Measurements from ENCODE around the gene USP47. TPM values are rescaled to one million over a fixed set of nuclear protein-coding genes. Genes with fewer than 3 reads are reported as not detected.

USP47 gene
- total and polyA plus RNA-seq, 2 of the 13 experiments (the other 11 are each of a cell fraction or from before 2014, with no cell fraction given) = 12.2 to 52.7 TPM

- TF ChIP-seq, protein P1, sequence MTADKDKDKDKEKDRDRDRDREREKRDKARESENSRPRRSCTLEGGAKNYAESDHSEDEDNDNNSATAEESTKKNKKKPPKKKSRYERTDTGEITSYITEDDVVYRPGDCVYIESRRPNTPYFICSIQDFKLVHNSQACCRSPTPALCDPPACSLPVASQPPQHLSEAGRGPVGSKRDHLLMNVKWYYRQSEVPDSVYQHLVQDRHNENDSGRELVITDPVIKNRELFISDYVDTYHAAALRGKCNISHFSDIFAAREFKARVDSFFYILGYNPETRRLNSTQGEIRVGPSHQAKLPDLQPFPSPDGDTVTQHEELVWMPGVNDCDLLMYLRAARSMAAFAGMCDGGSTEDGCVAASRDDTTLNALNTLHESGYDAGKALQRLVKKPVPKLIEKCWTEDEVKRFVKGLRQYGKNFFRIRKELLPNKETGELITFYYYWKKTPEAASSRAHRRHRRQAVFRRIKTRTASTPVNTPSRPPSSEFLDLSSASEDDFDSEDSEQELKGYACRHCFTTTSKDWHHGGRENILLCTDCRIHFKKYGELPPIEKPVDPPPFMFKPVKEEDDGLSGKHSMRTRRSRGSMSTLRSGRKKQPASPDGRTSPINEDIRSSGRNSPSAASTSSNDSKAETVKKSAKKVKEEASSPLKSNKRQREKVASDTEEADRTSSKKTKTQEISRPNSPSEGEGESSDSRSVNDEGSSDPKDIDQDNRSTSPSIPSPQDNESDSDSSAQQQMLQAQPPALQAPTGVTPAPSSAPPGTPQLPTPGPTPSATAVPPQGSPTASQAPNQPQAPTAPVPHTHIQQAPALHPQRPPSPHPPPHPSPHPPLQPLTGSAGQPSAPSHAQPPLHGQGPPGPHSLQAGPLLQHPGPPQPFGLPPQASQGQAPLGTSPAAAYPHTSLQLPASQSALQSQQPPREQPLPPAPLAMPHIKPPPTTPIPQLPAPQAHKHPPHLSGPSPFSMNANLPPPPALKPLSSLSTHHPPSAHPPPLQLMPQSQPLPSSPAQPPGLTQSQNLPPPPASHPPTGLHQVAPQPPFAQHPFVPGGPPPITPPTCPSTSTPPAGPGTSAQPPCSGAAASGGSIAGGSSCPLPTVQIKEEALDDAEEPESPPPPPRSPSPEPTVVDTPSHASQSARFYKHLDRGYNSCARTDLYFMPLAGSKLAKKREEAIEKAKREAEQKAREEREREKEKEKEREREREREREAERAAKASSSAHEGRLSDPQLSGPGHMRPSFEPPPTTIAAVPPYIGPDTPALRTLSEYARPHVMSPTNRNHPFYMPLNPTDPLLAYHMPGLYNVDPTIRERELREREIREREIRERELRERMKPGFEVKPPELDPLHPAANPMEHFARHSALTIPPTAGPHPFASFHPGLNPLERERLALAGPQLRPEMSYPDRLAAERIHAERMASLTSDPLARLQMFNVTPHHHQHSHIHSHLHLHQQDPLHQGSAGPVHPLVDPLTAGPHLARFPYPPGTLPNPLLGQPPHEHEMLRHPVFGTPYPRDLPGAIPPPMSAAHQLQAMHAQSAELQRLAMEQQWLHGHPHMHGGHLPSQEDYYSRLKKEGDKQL (CRISPR knock-in tag; IDR thresholded peaks at IDR 0.05; ENCODE audit: low read depth) = peak; percentile 74; the same call in 1 of the 2 replicates
- TF ChIP-seq, protein P2, sequence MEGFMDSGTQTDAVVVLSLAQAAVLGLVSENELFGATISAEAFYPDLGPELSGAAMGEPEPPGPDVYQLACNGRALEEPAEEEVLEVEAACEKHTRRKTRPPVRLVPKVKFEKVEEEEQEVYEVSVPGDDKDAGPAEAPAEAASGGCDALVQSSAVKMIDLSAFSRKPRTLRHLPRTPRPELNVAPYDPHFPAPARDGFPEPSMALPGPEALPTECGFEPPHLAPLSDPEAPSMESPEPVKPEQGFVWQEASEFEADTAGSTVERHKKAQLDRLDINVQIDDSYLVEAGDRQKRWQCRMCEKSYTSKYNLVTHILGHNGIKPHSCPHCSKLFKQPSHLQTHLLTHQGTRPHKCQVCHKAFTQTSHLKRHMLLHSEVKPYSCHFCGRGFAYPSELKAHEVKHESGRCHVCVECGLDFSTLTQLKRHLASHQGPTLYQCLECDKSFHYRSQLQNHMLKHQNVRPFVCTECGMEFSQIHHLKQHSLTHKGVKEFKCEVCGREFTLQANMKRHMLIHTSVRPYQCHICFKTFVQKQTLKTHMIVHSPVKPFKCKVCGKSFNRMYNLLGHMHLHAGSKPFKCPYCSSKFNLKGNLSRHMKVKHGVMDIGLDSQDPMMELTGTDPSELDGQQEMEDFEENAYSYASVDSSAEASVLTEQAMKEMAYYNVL (CRISPR knock-in tag; IDR thresholded peaks at IDR 0.05; ENCODE audit: borderline replicate concordance) = peak; percentile 82; the same call in 1 of the 2 replicates
- peak; percentile 40; the same call in 1 of the 2 replicates for TF ChIP-seq MIXL1 (CRISPR knock-in tag; IDR thresholded peaks at IDR 0.05)
- peak; percentile 63; the same call in 1 of the 2 replicates for TF ChIP-seq TBX3 (IDR thresholded peaks at IDR 0.05; ENCODE audit: borderline replicate concordance)
- TF ChIP-seq CREM (IDR thresholded peaks at IDR 0.05) = peak; percentile 35; the same call in 1 of the 2 replicates
- TF ChIP-seq CREM (CRISPR knock-in tag; IDR thresholded peaks at IDR 0.05) = no peak
- peak; percentile 70; the same call in 1 of the 2 replicates for TF ChIP-seq ZNF205 (CRISPR knock-in tag; IDR thresholded peaks at IDR 0.05)
- TF ChIP-seq NCOA2 (CRISPR knock-in tag; IDR thresholded peaks at IDR 0.05) = peak; percentile 29; the same call in 1 of the 2 replicates
- TF ChIP-seq SOX13 (IDR thresholded peaks at IDR 0.05) = no peak
- TF ChIP-seq SOX13 (CRISPR knock-in tag; conservative IDR thresholded peaks at IDR 0.05 in 1 of 2, IDR thresholded peaks at IDR 0.05 in 1 of 2) = peak in 1 of 2 experiments; percentile 44; a peak in 2 of 4 replicates
- TF ChIP-seq, protein P3, sequence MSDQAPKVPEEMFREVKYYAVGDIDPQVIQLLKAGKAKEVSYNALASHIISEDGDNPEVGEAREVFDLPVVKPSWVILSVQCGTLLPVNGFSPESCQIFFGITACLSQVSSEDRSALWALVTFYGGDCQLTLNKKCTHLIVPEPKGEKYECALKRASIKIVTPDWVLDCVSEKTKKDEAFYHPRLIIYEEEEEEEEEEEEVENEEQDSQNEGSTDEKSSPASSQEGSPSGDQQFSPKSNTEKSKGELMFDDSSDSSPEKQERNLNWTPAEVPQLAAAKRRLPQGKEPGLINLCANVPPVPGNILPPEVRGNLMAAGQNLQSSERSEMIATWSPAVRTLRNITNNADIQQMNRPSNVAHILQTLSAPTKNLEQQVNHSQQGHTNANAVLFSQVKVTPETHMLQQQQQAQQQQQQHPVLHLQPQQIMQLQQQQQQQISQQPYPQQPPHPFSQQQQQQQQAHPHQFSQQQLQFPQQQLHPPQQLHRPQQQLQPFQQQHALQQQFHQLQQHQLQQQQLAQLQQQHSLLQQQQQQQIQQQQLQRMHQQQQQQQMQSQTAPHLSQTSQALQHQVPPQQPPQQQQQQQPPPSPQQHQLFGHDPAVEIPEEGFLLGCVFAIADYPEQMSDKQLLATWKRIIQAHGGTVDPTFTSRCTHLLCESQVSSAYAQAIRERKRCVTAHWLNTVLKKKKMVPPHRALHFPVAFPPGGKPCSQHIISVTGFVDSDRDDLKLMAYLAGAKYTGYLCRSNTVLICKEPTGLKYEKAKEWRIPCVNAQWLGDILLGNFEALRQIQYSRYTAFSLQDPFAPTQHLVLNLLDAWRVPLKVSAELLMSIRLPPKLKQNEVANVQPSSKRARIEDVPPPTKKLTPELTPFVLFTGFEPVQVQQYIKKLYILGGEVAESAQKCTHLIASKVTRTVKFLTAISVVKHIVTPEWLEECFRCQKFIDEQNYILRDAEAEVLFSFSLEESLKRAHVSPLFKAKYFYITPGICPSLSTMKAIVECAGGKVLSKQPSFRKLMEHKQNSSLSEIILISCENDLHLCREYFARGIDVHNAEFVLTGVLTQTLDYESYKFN (CRISPR knock-in tag; conservative IDR thresholded peaks at IDR 0.05) = 0 out of 2 replicates have a peak, but pooled peaks have one; percentile 51
- TF ChIP-seq SMAD3 (CRISPR knock-in tag; IDR thresholded peaks at IDR 0.05) = no peak
- TF ChIP-seq, protein P4, sequence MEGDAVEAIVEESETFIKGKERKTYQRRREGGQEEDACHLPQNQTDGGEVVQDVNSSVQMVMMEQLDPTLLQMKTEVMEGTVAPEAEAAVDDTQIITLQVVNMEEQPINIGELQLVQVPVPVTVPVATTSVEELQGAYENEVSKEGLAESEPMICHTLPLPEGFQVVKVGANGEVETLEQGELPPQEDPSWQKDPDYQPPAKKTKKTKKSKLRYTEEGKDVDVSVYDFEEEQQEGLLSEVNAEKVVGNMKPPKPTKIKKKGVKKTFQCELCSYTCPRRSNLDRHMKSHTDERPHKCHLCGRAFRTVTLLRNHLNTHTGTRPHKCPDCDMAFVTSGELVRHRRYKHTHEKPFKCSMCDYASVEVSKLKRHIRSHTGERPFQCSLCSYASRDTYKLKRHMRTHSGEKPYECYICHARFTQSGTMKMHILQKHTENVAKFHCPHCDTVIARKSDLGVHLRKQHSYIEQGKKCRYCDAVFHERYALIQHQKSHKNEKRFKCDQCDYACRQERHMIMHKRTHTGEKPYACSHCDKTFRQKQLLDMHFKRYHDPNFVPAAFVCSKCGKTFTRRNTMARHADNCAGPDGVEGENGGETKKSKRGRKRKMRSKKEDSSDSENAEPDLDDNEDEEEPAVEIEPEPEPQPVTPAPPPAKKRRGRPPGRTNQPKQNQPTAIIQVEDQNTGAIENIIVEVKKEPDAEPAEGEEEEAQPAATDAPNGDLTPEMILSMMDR (CRISPR knock-in tag; IDR thresholded peaks at IDR 0.05) = no peak
- peak; percentile 54 for TF ChIP-seq XRCC5 (optimal IDR thresholded peaks at IDR 0.05; ENCODE audit: low read length)
- peak; percentile 13; the same call in 1 of the 2 replicates for TF ChIP-seq ZNF460 (CRISPR knock-in tag; IDR thresholded peaks at IDR 0.05; ENCODE audit: borderline replicate concordance)
These were observed 150.8 kb downstream of the USP47 start (continued) for GRCh38 chr11:11992257-11993212.
